HPDE6-E6E7 (cell line): ENCODE data around the gene ACTL7A.

ENCODE experiments used
- DNase-seq: peaks from one replicate; pipeline ENCODE4 v3.0.0; 2011; ENCODE audit warnings: missing footprints; ENCODE audit errors: extremely low spot score

Gene ACTL7A

GRCh38 chr9:108850293-108850897 lies 11.7 kb upstream of the ACTL7A start:
- DNase-seq: no peak

GRCh38 chr9:108851138-108851537 lies 10.9 kb upstream of the ACTL7A start:
- DNase-seq: no peak

- DNase-seq: no peak
These were observed 10.0 kb upstream of the ACTL7A start for GRCh38 chr9:108852079-108852478.

- DNase-seq: no peak
These were observed 8.0 kb upstream of the ACTL7A start for GRCh38 chr9:108854094-108854493.

GRCh38 chr9:108854641-108855528 lies 7.2 kb upstream of the ACTL7A start:
- no peak for DNase-seq

- no peak for DNase-seq
These were observed 6.6 kb upstream of the ACTL7A start for GRCh38 chr9:108855529-108855886.

- no peak for DNase-seq
These were observed 6.2 kb upstream of the ACTL7A start, which contains the start of gene ACTL7B for GRCh38 chr9:108855888-108856287. Gene ACTL7B (minus strand): TSS chr9:108855986. CDS start chr9:108855930, 56 bp downstream.

- no peak for DNase-seq
These were observed 4.5 kb upstream of the ACTL7A start for GRCh38 chr9:108857572-108857971.

GRCh38 chr9:108859459-108860114 lies 2.5 kb upstream of the ACTL7A start:
- DNase-seq: peak; percentile 91

GRCh38 chr9:108860354-108860753 lies 1.7 kb upstream of the ACTL7A start:
- no peak for DNase-seq

- no peak for DNase-seq
These were observed 1.3 kb upstream of the ACTL7A start for GRCh38 chr9:108860764-108861163.

- no peak for DNase-seq
These were observed 602 bp upstream of the ACTL7A start for GRCh38 chr9:108861464-108861863.

GRCh38 chr9:108863891-108864290 lies 1.8 kb downstream of the ACTL7A start:
- DNase-seq: no peak

- DNase-seq: no peak
These were observed 2.4 kb downstream of the ACTL7A start for GRCh38 chr9:108864446-108864845.

GRCh38 chr9:108865037-108865436 lies 3.0 kb downstream of the ACTL7A start:
- no peak for DNase-seq

- DNase-seq: no peak
These were observed 3.9 kb downstream of the ACTL7A start for GRCh38 chr9:108866001-108866420.

- no peak for DNase-seq
These were observed 5.0 kb downstream of the ACTL7A start for GRCh38 chr9:108867116-108867515.

GRCh38 chr9:108867829-108868228 lies 5.8 kb downstream of the ACTL7A start:
- DNase-seq: no peak

GRCh38 chr9:108869092-108869725 lies 7.1 kb downstream of the ACTL7A start:
- peak; percentile 95 for DNase-seq

GRCh38 chr9:108874058-108874788 lies 12.2 kb downstream of the ACTL7A start:
- no peak for DNase-seq

- no peak for DNase-seq
These were observed 14.4 kb downstream of the ACTL7A start for GRCh38 chr9:108876425-108876824.
